MG63 (cell line): ENCODE measurements around the gene ATF7IP2. TPM values are rescaled to one million over a fixed set of nuclear protein-coding genes. Genes with fewer than 3 reads are reported as not detected.
A peak's percentile ranks its signal among the peaks of the same experiment; 100 is the strongest.
"Not testable (repeated sequence)": the region's sequence is repeated elsewhere in the genome, so short reads cannot be mapped to it uniquely, and the experiment has no call there.

ENCODE experiments used
- DNase-seq: peaks from one replicate; pipeline ENCODE4 v3.0.0-alpha.2; 2020
- H3K27me3 ChIP-seq: fragments of 250-450 bp; sonication (Bioruptor Pico); 2 replicates; pipeline ENCODE4 v1.5.1; 2020; ENCODE audit warnings: mild to moderate bottlenecking, moderate library complexity
- H3K36me3 ChIP-seq: fragments of 250-450 bp; sonication (Bioruptor Pico); 2 replicates; pipeline ENCODE4 v1.5.1; 2020; ENCODE audit warnings: mild to moderate bottlenecking, moderate library complexity
- H3K4me3 ChIP-seq: fragments of 250-450 bp; sonication (Bioruptor Pico); 2 replicates; pipeline ENCODE4 v1.5.1; 2020; ENCODE audit warnings: mild to moderate bottlenecking, moderate library complexity
- H3K9me3 ChIP-seq: fragments of 250-450 bp; sonication (Bioruptor Pico); 2 replicates; pipeline ENCODE4 v1.5.1; 2020; ENCODE audit warnings: mild to moderate bottlenecking, moderate library complexity
- total RNA-seq: library from RNA; depleted of rRNA; stranded (reverse); fragments of >200 nt; shearing (Covaris generic); gene quantifications from 2 replicates; pipeline ENCODE4 v1.2.3, GENCODE V29; 2014; ENCODE audit warnings: low replicate concordance

The ATF7IP2 gene
- total RNA-seq, 1 experiment from 2014 or later: 8.6 TPM

DNA sequence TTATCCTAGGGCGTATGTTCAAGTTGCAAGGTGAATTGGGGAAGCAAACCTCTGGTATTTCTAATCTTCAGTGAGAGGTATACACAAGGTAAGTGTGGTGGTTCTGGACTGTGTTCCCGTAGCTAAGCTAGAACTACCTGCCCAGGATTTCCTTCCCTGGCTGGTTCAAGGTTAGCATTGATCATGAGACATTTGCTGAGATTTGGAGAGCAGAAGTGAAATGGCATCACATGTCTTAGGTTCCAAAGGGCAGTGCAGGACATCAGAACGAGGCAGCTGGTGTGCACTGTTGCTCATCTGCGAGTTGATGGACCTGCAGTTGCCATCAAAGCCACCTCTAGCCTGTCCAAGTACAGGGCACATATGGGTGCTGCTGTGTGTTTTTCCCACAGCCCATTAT is 99.3 kb downstream of the ATF7IP2 start:
- DNase-seq: no peak
- peaks cover 2% of the 10 kb centered on the region; the same call in 1 of the 2 replicates for H3K36me3 ChIP-seq
- H3K27me3 ChIP-seq: no peaks in the 10 kb centered on the region
- 0 out of 2 replicates have a peak, but pooled peaks cover 2% of the 10 kb centered on the region for H3K9me3 ChIP-seq
- H3K4me3 ChIP-seq: no peak overlapping the region

GRCh38 chr16:10485698-10486382 is 100.0 kb downstream of the ATF7IP2 start:
- Histone ChIP-seq H3K27me3 (no peaks in the 10 kb centered on the region), H3K36me3 (peaks cover 2% of the 10 kb centered on the region; the same call in 1 of the 2 replicates), H3K4me3 (no peak overlapping the region), H3K9me3 (0 out of 2 replicates have a peak, but pooled peaks cover 2% of the 10 kb centered on the region)
- DNase-seq: no peak

DNA sequence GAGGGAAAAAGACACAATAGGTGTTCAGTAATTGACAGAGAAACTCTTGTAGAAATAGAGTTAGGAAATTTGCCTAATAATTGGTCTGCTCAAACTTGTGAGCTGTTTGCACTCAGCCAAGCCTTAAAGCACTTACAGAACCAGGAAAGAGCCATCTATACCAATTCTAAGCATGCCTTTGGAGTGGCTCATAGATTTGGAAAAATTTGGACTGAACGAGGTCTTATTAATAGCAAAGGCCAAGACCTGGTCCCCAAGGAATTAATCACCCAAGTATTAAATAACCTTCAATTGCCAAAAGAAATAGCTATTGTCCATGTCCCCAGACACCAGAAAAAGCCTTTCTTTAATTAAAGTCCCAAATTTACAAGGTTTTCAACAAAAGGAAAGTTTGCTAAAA is 104.3 kb downstream of the ATF7IP2 start:
- DNase-seq: no peak
- no peak overlapping the region for H3K4me3 ChIP-seq
- no peaks in the 10 kb centered on the region for H3K27me3 ChIP-seq

DNA sequence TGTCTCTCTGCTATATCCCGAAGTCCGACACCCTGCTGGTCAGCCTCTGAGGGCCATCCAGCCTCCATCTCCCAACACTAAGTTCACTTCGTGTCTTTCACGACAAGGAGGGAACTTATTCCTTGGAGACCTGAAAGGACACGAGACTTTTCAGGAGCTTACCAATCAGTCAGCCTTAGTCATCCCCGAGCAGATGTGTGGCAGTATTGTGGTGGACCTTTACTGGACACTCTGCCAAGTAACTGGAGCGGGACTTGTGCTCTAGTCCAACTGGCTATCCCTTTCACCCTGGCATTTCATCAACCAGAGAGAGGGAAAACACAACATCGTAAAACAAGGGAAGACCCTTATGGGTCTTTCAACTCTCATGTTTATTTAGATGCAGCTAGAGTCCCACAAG is 107.4 kb downstream of the ATF7IP2 start:
- H3K36me3 ChIP-seq: no peaks in the 10 kb centered on the region
- H3K9me3 ChIP-seq: peaks cover 10% of the 10 kb centered on the region; the same call in 1 of the 2 replicates
- no peaks in the 10 kb centered on the region for H3K27me3 ChIP-seq
- no peak overlapping the region for H3K4me3 ChIP-seq
- no peak for DNase-seq

More for the DNA sequence above, 104.3 kb downstream of the ATF7IP2 start:
- Histone ChIP-seq H3K36me3 (no peaks in the 10 kb centered on the region), H3K9me3 (peaks cover 11% of the 10 kb centered on the region; the same call in 1 of the 2 replicates)

DNA sequence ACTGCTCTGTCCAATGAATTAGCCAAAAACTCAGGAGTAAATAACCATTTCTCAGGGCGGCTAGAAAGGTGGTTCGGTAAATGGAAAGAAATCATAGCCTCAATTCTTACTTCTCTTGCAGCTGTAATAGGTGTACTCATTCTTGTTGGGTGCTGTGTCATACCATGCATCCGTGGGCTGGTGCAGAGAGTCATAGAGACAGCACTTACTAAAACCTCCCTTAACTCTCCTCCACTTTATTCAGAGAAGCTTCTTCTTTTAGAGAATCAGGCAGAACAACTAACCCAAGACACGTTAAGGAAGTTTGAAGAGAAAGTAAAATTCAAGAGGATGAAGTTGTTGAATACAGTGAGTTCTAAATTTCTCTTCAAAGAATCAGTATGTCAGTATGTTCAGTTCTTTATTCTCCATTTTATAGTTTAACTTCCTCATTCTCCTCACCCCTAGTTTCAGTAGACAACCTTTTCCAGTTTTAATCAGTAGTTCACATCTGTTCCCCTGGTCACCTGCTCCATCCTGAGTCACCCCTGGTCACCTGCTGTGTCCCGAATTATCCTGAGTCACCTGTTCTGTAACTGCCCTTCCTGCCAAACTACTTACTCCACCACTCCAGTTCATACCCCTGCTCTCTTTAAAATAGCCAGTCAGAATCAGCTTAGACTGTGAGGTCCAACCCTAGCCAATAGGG is 108.6 kb downstream of the ATF7IP2 start:
- no peaks in the 10 kb centered on the region for H3K27me3 ChIP-seq
- no peak for DNase-seq
- H3K4me3 ChIP-seq: no peak overlapping the region
- peaks cover 10% of the 10 kb centered on the region; the same call in 1 of the 2 replicates for H3K9me3 ChIP-seq
- no peaks in the 10 kb centered on the region for H3K36me3 ChIP-seq

DNA sequence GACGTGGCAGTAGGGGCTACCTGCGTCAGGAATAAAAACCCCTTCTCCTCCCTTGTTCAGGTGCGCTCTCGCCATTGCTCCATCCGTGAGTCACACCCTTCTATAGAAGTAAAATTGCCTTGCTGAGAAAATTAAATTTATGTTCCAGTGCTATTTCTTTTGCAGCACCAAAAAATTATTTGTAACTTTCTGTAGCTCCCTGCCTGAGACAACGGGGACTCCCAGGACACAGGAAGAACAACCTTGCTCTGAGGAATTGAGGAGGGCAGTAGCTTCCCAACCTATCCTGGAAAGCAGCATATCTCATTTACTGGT is 109.1 kb downstream of the ATF7IP2 start:
- no peak for DNase-seq
- Histone ChIP-seq H3K9me3 (peaks cover 10% of the 10 kb centered on the region; the same call in 1 of the 2 replicates), H3K36me3 (no peaks in the 10 kb centered on the region), H3K27me3 (no peaks in the 10 kb centered on the region), H3K4me3 (no peak overlapping the region)

DNA sequence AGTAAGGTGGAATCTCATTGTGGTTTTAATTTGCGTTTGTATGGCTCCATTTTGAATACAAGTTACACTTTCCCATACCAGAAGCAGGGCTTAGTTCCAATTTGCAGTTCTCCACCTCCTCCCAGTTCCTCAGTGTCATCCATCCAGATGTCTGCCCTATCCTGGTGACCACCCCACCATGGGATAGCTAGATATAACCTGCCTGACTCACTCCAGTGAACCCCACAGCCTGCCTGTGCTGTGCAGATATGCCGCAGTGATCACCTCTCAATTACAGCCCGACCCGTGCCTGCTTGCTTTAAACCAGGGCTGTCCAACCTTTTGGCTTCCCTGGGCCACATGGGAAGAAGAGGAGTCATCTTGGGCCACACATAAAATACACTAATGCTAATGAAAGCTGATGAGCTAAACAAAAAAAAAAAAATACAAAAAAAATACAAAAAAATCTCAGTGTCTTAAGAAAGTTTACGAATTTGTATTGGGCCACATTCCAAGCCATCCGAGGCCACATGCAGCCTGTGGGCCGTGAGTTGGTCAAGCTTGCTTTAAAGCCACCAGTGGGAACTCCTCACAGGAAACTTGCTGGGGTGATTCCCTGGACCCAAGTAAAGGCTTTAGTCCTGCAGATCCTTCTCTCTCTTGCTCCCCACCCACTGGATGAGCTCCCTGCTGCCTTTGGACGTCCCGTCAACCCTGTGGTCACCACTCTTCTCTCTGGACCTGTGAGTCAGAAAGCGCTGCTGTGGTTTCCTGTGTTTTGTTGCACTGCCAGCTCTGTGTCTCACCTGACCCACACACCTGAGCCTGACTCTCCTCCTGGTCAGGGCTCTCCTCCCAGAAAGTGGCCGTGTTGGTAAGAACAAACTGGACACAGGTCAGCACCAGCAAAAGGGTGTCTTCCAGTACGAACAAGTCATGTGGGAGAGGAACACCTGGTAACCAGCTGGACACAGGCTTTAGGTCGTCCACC is 111.6 kb downstream of the ATF7IP2 start:
- Histone ChIP-seq H3K9me3 (peaks cover 10% of the 10 kb centered on the region; the same call in 1 of the 2 replicates), H3K36me3 (no peaks in the 10 kb centered on the region), H3K4me3 (no peak overlapping the region), H3K27me3 (no peaks in the 10 kb centered on the region)
- no peak for DNase-seq

GRCh38 chr16:10500582-10500981 is 114.7 kb downstream of the ATF7IP2 start:
- no peak for DNase-seq
- Histone ChIP-seq H3K36me3 (no peaks in the 10 kb centered on the region), H3K9me3 (no peaks in the 10 kb centered on the region), H3K4me3 (no peak overlapping the region), H3K27me3 (no peaks in the 10 kb centered on the region)

DNA sequence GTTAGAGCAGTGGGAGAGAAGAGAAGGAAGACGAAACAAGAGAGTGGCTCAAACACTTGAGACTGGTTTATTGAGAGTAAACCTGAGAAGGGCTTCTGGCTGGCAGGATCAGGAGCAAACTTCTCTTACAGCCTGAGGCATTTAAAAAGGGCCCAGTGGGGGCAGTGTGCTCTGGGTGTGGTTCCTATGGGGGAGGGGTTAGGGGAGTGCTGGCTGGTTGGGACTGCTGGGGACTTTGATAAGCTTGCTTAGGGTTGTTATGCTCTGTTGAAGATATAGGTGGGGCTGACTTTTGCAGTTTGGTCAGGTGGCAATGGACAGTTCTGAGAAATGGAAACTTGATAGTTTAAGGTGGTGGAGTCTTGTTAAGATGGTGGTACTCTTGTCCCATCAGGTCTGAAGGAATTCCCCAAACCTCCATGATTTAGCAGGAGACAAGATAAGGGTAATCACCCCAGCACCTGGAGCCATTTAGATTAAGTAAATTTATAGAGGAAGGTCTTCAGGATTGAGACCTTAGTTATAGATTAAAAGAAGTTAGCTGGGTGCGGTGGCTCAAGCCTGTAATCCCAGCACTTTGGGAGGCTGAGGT is 115.3 kb downstream of the ATF7IP2 start:
- H3K9me3 ChIP-seq: no peaks in the 10 kb centered on the region
- no peak overlapping the region for H3K4me3 ChIP-seq
- DNase-seq: no peak
- no peaks in the 10 kb centered on the region for H3K27me3 ChIP-seq
- no peaks in the 10 kb centered on the region for H3K36me3 ChIP-seq

- H3K9me3 ChIP-seq: no peaks in the 10 kb centered on the region
- no peak for DNase-seq
- no peak overlapping the region for H3K4me3 ChIP-seq
- H3K27me3 ChIP-seq: no peaks in the 10 kb centered on the region
- no peaks in the 10 kb centered on the region for H3K36me3 ChIP-seq
Measured at GRCh38 chr16:10502776-10503175, 116.9 kb downstream of the ATF7IP2 start.

GRCh38 chr16:10504404-10504885 is 118.6 kb downstream of the ATF7IP2 start:
- no peaks in the 10 kb centered on the region for H3K27me3 ChIP-seq
- no peaks in the 10 kb centered on the region for H3K9me3 ChIP-seq
- H3K36me3 ChIP-seq: no peaks in the 10 kb centered on the region
- no peak overlapping the region for H3K4me3 ChIP-seq
- no peak for DNase-seq

DNA sequence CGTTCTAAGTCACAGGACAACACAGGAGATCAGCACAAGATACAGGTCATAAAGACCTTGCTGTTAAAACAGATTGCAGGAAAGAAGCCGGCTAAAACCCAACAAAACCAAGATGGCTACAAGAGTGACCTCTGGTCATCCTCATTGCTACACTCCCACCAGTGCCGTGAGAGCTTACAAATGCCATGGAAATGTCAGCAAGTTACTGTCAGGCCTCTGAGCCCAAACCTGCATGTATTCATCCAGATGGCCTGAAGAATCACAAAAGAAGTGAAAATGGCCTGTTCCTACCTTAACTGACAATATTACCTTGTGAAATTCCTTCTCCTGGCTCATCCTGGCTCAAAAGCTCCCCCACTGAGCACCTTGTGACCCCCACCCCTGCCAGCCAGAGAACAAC is 119.4 kb downstream of the ATF7IP2 start:
- DNase-seq, H3K27me3 ChIP-seq, H3K36me3 ChIP-seq, H3K4me3 ChIP-seq, H3K9me3 ChIP-seq: not testable (repeated sequence)

GRCh38 chr16:10509534-10510025 is 123.7 kb downstream of the ATF7IP2 start:
- no peaks in the 10 kb centered on the region for H3K27me3 ChIP-seq
- H3K36me3 ChIP-seq: no peaks in the 10 kb centered on the region
- no peaks in the 10 kb centered on the region for H3K9me3 ChIP-seq
- H3K4me3 ChIP-seq: no peak overlapping the region
- DNase-seq: peak; percentile 60

- no peak overlapping the region for H3K4me3 ChIP-seq
- DNase-seq: no peak
- H3K9me3 ChIP-seq: no peaks in the 10 kb centered on the region
- no peaks in the 10 kb centered on the region for H3K27me3 ChIP-seq
- H3K36me3 ChIP-seq: no peaks in the 10 kb centered on the region
Measured at GRCh38 chr16:10510279-10510678, 124.4 kb downstream of the ATF7IP2 start.

DNA sequence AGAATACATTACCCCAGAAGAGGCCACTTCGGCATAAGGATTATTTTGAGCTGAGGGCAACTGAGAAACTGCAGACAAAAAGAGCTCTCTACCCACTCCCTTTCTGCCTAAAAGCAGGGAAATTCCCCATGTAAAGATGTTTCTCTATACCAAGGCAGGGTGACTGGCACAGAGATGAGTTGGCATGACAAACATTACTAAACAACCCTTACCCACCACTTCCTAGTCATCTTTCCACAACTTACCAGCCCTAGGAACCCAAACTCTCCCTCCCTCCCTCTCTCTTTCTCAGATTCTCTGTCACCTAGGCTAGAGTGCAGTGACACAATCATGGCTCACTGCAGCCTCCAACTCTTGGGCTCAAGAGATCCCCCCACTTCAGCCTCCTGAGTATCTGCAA is 126.0 kb downstream of the ATF7IP2 start:
- Histone ChIP-seq H3K27me3 (no peaks in the 10 kb centered on the region), H3K9me3 (no peaks in the 10 kb centered on the region), H3K4me3 (no peak overlapping the region), H3K36me3 (no peaks in the 10 kb centered on the region)
- DNase-seq: no peak

DNA sequence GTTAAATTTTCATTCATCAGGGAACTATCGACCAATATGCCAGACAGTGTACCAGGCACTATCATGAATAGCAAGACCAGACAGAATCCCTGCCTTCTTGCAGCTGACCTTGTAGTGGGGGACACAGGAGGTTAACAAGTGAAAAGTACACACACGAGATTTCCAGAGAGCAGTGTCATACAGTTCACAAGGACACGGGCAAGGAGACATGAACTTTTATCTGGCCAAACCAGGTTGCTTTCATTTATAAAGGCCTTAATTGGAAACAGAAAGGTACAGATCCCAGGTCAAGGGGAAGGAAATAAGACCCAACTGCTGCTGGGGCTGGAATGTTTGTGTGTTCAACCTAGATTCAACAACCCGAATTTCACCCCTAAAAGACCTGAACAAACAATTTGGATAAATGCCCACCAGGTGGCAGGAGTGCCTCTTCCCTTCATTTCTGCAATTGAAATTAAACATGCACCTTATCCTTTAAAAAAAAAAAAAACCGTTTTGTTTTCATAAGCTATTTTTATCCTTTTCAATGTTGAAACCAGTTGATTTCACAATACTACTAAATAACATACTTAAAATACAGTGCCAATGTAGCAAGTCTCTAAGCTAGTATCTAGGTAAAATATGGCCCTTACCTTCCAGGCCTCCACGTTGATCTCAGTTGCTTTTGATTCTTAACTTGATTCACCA is 128.7 kb downstream of the ATF7IP2 start:
- H3K4me3 ChIP-seq: no peak overlapping the region
- DNase-seq: no peak
- H3K9me3 ChIP-seq: no peaks in the 10 kb centered on the region
- H3K36me3 ChIP-seq: no peaks in the 10 kb centered on the region
- H3K27me3 ChIP-seq: no peaks in the 10 kb centered on the region
